Activated T-cell treated with anti-CD3 and anti-CD28 coated beads, Interleukin-2, amount 50 U/mL, for 72 hours (primary cell): ENCODE data around the gene E2F1. TPM values are rescaled to one million over a fixed set of nuclear protein-coding genes. Genes with fewer than 3 reads are reported as not detected.

Experiments used
- ATAC-seq, 2 donors: fragments of 150-1000 bp; cut with Tn5 transposase; replicated peaks in 1 of 2; 2 replicates each; pipeline ENCODE4 v1.10.0; 2021; ENCODE audit warnings: moderate library complexity in 2 of 2, mild to moderate bottlenecking in 1 of 2
- DNase-seq, 2 donors: peaks; one replicate each; pipeline ENCODE4 v3.0.0; 2021 to 2022; ENCODE audit warnings: mixed read lengths in 1 of 2
- H3K27ac Mint-ChIP-seq: one replicate; pipeline ENCODE4 v1.8.0; 2022; ENCODE audit warnings: mild to moderate bottlenecking, moderate library complexity, mixed read lengths
- H3K27me3 Mint-ChIP-seq: one replicate; pipeline ENCODE4 v1.8.0; 2022; ENCODE audit warnings: low read depth, mixed read lengths
- H3K36me3 Mint-ChIP-seq, 2 donors: one replicate each; pipeline ENCODE4 v1.8.0; 2022; ENCODE audit warnings: mixed read lengths in 2 of 2, mild to moderate bottlenecking in 1 of 2; ENCODE audit not compliant: insufficient read depth in 2 of 2
- H3K4me1 Mint-ChIP-seq: one replicate; pipeline ENCODE4 v1.8.0; 2022; ENCODE audit warnings: low read depth, mixed read lengths
- H3K4me3 Mint-ChIP-seq, 2 donors: one replicate each; pipeline ENCODE4 v1.8.0; 2022; ENCODE audit warnings: mild to moderate bottlenecking in 2 of 2, mixed read lengths in 2 of 2, moderate library complexity in 2 of 2
- H3K9me3 Mint-ChIP-seq, 2 donors: one replicate each; pipeline ENCODE4 v1.8.0; 2022; ENCODE audit warnings: mixed read lengths in 2 of 2
- total RNA-seq, 2 donors: library from RNA; stranded (reverse); gene quantifications; one replicate each; pipeline ENCODE4 v1.2.3, GENCODE V29; 2022

E2F1 gene
- total RNA-seq, 2 donors from 2014 or later: 64.5 to 81.5 TPM

- Mint-ChIP-seq H3K27ac (no peak overlapping the region), H3K27me3 (no peaks in the 10 kb centered on the region), H3K36me3 (peaks cover 0 to 2% of the 10 kb centered on the region in 2 donors), H3K4me1 (peaks cover 45% of the 10 kb centered on the region), H3K4me3 (no peak overlapping the region), H3K9me3 (no peaks in the 10 kb centered on the region)
- ATAC-seq (no peak), DNase-seq (no peak)
These were observed 17.0 kb downstream of the E2F1 start for GRCh38 chr20:33669224-33669623.

GRCh38 chr20:33668466-33669155 lies 17.6 kb downstream of the E2F1 start:
- H3K36me3 Mint-ChIP-seq: peaks cover 0 to 2% of the 10 kb centered on the region in 2 donors
- peaks cover 46% of the 10 kb centered on the region for H3K4me1 Mint-ChIP-seq
- ATAC-seq (no peak), DNase-seq (no peak)
- H3K27me3 Mint-ChIP-seq: no peaks in the 10 kb centered on the region
- peak overlapping the region; percentile 87 to 95 for H3K4me3 Mint-ChIP-seq
- H3K27ac Mint-ChIP-seq: no peak overlapping the region
- no peaks in the 10 kb centered on the region for H3K9me3 Mint-ChIP-seq

GRCh38 chr20:33667676-33668465 lies 18.3 kb downstream of the E2F1 start:
- Mint-ChIP-seq H3K27ac (no peak overlapping the region), H3K9me3 (no peaks in the 10 kb centered on the region), H3K27me3 (no peaks in the 10 kb centered on the region), H3K4me1 (peaks cover 40% of the 10 kb centered on the region), H3K36me3 (peaks cover 0 to 2% of the 10 kb centered on the region in 2 donors), H3K4me3 (peak overlapping the region; percentile 87 to 95)
- ATAC-seq (peak; percentile 60), DNase-seq (peak; percentile 84 to 86)

- Mint-ChIP-seq H3K4me3 (peak overlapping the region; percentile 87 to 95), H3K36me3 (peaks cover 0 to 2% of the 10 kb centered on the region in 2 donors), H3K27me3 (no peaks in the 10 kb centered on the region), H3K9me3 (no peaks in the 10 kb centered on the region), H3K27ac (no peak overlapping the region), H3K4me1 (peaks cover 41% of the 10 kb centered on the region)
- ATAC-seq (peak; percentile 19 to 30), DNase-seq (peak; percentile 56 to 67)
These were observed 18.9 kb downstream of the E2F1 start for GRCh38 chr20:33667245-33667675.

GRCh38 chr20:33666293-33667244 lies 19.6 kb downstream of the E2F1 start, which contains the start of gene ACTL10:
Gene ACTL10 (plus strand): TSS chr20:33666943. CDS start chr20:33667498, 555 bp downstream.
- H3K9me3 Mint-ChIP-seq: no peaks in the 10 kb centered on the region
- peaks cover 41% of the 10 kb centered on the region for H3K4me1 Mint-ChIP-seq
- H3K27ac Mint-ChIP-seq: peak within 1 kb of the TSS; percentile 29
- H3K4me3 Mint-ChIP-seq: peak within 1 kb of the TSS; percentile 87 to 95
- H3K27me3 Mint-ChIP-seq: no peaks in the 10 kb centered on the region
- DNase-seq: peak; percentile 89
- peak; percentile 55 to 59 for ATAC-seq
- peaks cover 0 to 2% of the 10 kb centered on the region in 2 donors for H3K36me3 Mint-ChIP-seq

GRCh38 chr20:33664762-33665144 lies 21.4 kb downstream of the E2F1 start:
- Mint-ChIP-seq H3K9me3 (no peaks in the 10 kb centered on the region), H3K4me3 (peak overlapping the region; percentile 81 to 91), H3K27ac (peak overlapping the region; percentile 89), H3K27me3 (no peaks in the 10 kb centered on the region), H3K36me3 (peaks cover 0 to 3% of the 10 kb centered on the region in 2 donors), H3K4me1 (peaks cover 41% of the 10 kb centered on the region)
- ATAC-seq (no peak), DNase-seq (no peak)

GRCh38 chr20:33664085-33664761 lies 22.0 kb downstream of the E2F1 start:
- no peaks in the 10 kb centered on the region for H3K9me3 Mint-ChIP-seq
- ATAC-seq: no peak
- no peaks in the 10 kb centered on the region for H3K27me3 Mint-ChIP-seq

GRCh38 chr20:33663161-33664084 lies 22.8 kb downstream of the E2F1 start:
- H3K4me1 Mint-ChIP-seq: peaks cover 39% of the 10 kb centered on the region
- ATAC-seq (peak; percentile 72 to 75), DNase-seq (peak; percentile 93)
- H3K36me3 Mint-ChIP-seq: peaks cover 0 to 3% of the 10 kb centered on the region in 2 donors
- H3K27ac Mint-ChIP-seq: peak overlapping the region; percentile 91
- no peaks in the 10 kb centered on the region for H3K9me3 Mint-ChIP-seq
- H3K27me3 Mint-ChIP-seq: no peaks in the 10 kb centered on the region
- peak overlapping the region; percentile 81 to 91 for H3K4me3 Mint-ChIP-seq

More at GRCh38 chr20:33664085-33664761, 22.0 kb downstream of the E2F1 start:
- peak overlapping the region; percentile 89 for H3K27ac Mint-ChIP-seq
- peaks cover 41% of the 10 kb centered on the region for H3K4me1 Mint-ChIP-seq
- H3K4me3 Mint-ChIP-seq: peak overlapping the region; percentile 81 to 91
- peaks cover 0 to 3% of the 10 kb centered on the region in 2 donors for H3K36me3 Mint-ChIP-seq
- DNase-seq: no peak

GRCh38 chr20:33662172-33662571 lies 24.0 kb downstream of the E2F1 start, which contains the start of gene C20orf144:
Gene C20orf144 (plus strand): TSS chr20:33662327. CDS start chr20:33662346, 19 bp downstream.
- Mint-ChIP-seq H3K36me3 (peaks cover 0 to 5% of the 10 kb centered on the region in 2 donors), H3K4me1 (peaks cover 34% of the 10 kb centered on the region), H3K27ac (peak within 1 kb of the TSS; percentile 91), H3K9me3 (no peaks in the 10 kb centered on the region), H3K27me3 (no peaks in the 10 kb centered on the region), H3K4me3 (peak within 1 kb of the TSS; percentile 81 to 91)
- no peak for ATAC-seq
- no peak for DNase-seq

GRCh38 chr20:33660685-33661058 lies 25.5 kb downstream of the E2F1 start:
- Mint-ChIP-seq H3K9me3 (no peaks in the 10 kb centered on the region), H3K27ac (no peak overlapping the region)
- no peak for ATAC-seq

GRCh38 chr20:33660035-33660684 lies 26.0 kb downstream of the E2F1 start:
- no peak overlapping the region for H3K4me3 Mint-ChIP-seq

More at GRCh38 chr20:33660685-33661058, 25.5 kb downstream of the E2F1 start:
- peaks cover 23% of the 10 kb centered on the region for H3K4me1 Mint-ChIP-seq
- no peak for DNase-seq
- H3K4me3 Mint-ChIP-seq: no peak overlapping the region
- H3K36me3 Mint-ChIP-seq: peaks cover 0 to 3% of the 10 kb centered on the region in 2 donors
- H3K27me3 Mint-ChIP-seq: no peaks in the 10 kb centered on the region

More at GRCh38 chr20:33660035-33660684, 26.0 kb downstream of the E2F1 start:
- Mint-ChIP-seq H3K9me3 (no peaks in the 10 kb centered on the region), H3K4me1 (peaks cover 18% of the 10 kb centered on the region), H3K27ac (no peak overlapping the region), H3K36me3 (peaks cover 0 to 3% of the 10 kb centered on the region in 2 donors), H3K27me3 (no peaks in the 10 kb centered on the region)
- ATAC-seq (no peak), DNase-seq (no peak)
